ENCODE data around the gene PITPNC1.

- no peak for TF ChIP-seq CTCF (conservative IDR thresholded peaks at IDR 0.05; ENCODE audit: low read depth, low read length)
- no peak for TF ChIP-seq EZH2 (IDR thresholded peaks at IDR 0.05; ENCODE audit: borderline replicate concordance, low read depth, low read length, poor library complexity, severe bottlenecking)
These were observed 248.9 kb downstream of the PITPNC1 start for GRCh38 chr17:67625971-67626370.

Data from A673 (cell line).